ENCODE data around the gene SMIM24.
"Not testable (repeated sequence)": the region's sequence is repeated elsewhere in the genome, so short reads cannot be mapped to it uniquely, and the experiment has no call there.

SMIM24 gene

GRCh38 chr19:3457528-3458228 lies 22.6 kb downstream of the SMIM24 start:
- no peak for DNase-seq (ENCODE audit: low spot score)
- Histone ChIP-seq H3K27ac (peak overlapping the region; percentile 94 to 100), H3K4me3 (peak overlapping the region; percentile 54)
- no peak for TF ChIP-seq CTCF (IDR thresholded peaks at IDR 0.05)

GRCh38 chr19:3456925-3457527 lies 23.3 kb downstream of the SMIM24 start:
- H3K27ac ChIP-seq = peak overlapping the region; percentile 94 to 100
- DNase-seq (ENCODE audit: low spot score) = no peak
- peak overlapping the region; percentile 54 for H3K4me3 ChIP-seq
- no peak for TF ChIP-seq CTCF (IDR thresholded peaks at IDR 0.05)

GRCh38 chr19:3455960-3456601 lies 24.2 kb downstream of the SMIM24 start:
- TF ChIP-seq CTCF (IDR thresholded peaks at IDR 0.05) = no peak
- no peak for DNase-seq (ENCODE audit: low spot score)
- Histone ChIP-seq H3K4me3 (no peak overlapping the region), H3K27ac (peak overlapping the region; percentile 94 to 100)

- Histone ChIP-seq H3K4me3 (no peak overlapping the region), H3K27ac (peak overlapping the region in 1 of 2 donors; percentile 100)
- no peak for TF ChIP-seq CTCF (IDR thresholded peaks at IDR 0.05)
- no peak for DNase-seq (ENCODE audit: low spot score)
These were observed 24.9 kb downstream of the SMIM24 start for GRCh38 chr19:3455393-3455955.

GRCh38 chr19:3454656-3455392 lies 25.5 kb downstream of the SMIM24 start:
- Histone ChIP-seq H3K27ac (peak overlapping the region; percentile 12 to 40), H3K4me3 (no peak overlapping the region)
- no peak for TF ChIP-seq CTCF (IDR thresholded peaks at IDR 0.05)
- DNase-seq (ENCODE audit: low spot score) = no peak

GRCh38 chr19:3453840-3454239 lies 26.5 kb downstream of the SMIM24 start:
- H3K27ac ChIP-seq = peak overlapping the region; percentile 40 to 91
- no peak overlapping the region for H3K4me3 ChIP-seq
- DNase-seq (ENCODE audit: low spot score) = no peak
- TF ChIP-seq CTCF (IDR thresholded peaks at IDR 0.05) = no peak

- H3K4me3 ChIP-seq; DNase-seq (ENCODE audit: low spot score): not testable (repeated sequence)
- peak overlapping the region; percentile 91 to 93 for H3K27ac ChIP-seq
These were observed 27.4 kb downstream of the SMIM24 start for GRCh38 chr19:3452942-3453214.
